HG03039 (cell line): ENCODE measurements around the gene PRKN.

ENCODE experiments used
- ATAC-seq: cut with Tn5 transposase; IDR thresholded peaks from one replicate; pipeline ENCODE4 v1.9.1; 2021; ENCODE audit warnings: mild to moderate bottlenecking, moderate library complexity; ENCODE audit not compliant: unreplicated experiment

The PRKN gene

GRCh38 chr6:161489626-161490306 is 1237.8 kb downstream of the PRKN start:
- no peak for ATAC-seq

DNA sequence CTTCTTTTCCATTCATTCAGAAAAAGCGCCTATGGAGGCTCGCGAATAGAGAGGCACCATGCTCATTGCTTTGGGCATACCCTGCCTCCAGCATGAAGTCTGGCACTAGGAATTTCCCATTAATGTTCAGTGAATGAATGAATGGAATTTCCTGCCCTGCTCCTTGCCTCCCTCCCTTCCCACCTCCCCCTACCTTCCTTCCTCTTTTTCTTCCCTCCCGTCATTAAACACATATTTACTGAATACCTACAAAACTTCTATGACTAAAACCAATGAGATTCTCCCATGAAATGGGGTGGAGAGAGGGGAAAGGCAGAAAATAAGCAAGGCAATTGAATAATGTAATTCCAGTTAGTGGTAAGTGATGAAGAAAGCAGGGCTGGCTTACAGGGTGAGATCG is 1239.9 kb downstream of the PRKN start:
- no peak for ATAC-seq

GRCh38 chr6:161487217-161487531 is 1240.4 kb downstream of the PRKN start:
- no peak for ATAC-seq

DNA sequence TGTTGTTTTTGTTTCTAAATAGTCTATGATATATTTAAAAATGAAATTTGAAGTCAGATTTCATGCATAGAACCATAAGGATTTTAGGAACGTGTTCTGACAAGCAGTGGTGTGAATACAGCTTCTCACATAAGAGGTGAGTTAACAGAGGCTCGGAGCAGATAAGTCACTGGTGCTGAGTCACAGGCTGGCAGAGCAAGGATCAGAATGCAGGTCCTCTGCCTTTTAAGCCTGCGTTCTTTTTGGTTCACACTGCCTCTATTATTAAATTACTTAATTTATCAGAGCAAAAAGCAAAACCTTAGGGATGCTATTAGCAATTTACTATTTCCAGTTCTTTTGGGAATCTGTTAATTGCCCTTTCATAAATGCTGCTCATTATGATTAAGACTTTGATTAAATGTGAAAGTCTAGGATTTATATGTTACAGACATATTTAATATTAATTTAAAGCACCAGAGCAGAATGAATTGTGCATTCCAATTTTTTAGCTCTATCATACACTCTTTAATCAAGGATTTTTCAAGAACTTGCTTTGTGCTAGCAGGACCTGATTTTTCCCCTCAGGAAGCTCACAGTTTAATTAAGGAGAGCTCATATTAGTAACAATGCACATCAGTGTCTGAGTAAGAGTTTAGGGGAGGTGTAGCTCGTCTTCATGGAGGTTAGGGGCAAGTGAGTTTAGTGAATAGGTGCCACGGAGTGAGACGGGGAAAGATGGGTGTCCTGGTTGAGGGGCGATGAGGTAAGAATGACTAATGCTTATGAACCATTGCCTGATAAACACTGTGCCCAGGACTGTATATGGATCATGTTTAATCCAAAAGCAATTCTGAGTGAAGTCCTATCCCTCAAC is 1241.0 kb downstream of the PRKN start:
- no peak for ATAC-seq

GRCh38 chr6:161482517-161482858 is 1245.1 kb downstream of the PRKN start:
- no peak for ATAC-seq

- no peak for ATAC-seq
Measured at GRCh38 chr6:161481786-161482516, 1245.6 kb downstream of the PRKN start.

GRCh38 chr6:161480421-161481155 is 1247.0 kb downstream of the PRKN start:
- ATAC-seq: no peak

DNA sequence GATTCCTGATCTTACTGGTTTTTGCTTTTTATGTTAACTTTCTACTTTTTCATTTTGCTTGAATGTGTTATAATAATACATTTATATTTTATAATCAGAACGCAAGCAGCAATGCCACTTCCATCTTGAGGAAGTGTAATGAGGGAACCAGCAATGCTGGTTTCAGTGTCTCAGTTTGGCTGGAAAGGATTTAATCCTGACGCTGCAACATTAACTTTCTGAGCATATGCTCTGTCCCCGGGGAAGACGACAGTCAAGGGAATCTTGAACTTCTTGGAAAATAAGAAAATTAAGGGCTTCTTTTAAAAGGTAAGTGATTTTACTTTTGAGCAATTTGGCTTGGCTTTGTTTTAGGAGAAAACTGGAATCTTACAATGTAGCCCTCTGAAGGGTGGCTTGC is 1248.2 kb downstream of the PRKN start:
- no peak for ATAC-seq

DNA sequence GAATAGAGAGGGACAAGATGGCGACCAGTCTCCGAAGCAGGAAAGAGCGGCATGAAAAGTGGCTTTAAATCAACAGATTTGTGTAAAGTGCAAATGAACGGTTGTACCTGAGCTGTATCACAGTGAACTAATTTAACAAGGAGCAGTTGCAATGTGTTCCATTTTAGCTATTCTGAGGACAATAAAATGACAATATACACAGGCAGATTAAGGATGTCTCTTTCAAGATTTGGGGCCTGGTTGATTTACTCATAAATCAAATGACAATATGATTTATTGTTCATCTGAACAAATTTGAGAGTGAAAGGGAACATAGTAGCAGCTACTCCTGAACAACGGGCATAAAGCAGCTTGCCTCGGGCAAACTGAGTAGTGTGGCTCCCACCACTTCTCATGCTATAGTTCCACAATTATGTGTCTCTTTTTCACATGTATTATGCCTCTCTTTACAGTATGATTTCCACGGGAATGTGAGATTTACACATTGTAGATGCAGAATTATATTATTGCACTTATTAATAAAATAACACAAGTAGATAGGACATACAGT is 1249.6 kb downstream of the PRKN start:
- no peak for ATAC-seq

DNA sequence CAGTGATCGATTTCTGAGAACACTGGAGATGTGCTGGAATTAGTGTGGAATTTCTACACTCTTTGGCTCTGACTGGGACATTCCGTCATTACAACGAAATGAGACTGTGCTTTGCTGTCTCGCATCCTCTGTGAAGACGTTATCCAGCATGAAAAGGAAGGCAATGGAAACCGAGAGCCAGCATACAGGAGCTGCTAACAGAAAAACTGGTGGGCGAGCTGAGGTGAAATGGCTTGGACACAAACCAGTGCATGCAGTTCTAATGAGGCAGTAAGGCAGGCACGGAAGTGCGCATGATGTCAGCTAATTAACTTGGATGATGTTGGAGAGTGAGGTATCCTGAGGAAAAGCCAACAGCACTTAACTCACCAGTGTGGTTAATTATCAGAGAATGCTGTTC is 1250.9 kb downstream of the PRKN start:
- ATAC-seq: no peak

GRCh38 chr6:161465403-161465802 is 1262.2 kb downstream of the PRKN start:
- ATAC-seq: no peak

DNA sequence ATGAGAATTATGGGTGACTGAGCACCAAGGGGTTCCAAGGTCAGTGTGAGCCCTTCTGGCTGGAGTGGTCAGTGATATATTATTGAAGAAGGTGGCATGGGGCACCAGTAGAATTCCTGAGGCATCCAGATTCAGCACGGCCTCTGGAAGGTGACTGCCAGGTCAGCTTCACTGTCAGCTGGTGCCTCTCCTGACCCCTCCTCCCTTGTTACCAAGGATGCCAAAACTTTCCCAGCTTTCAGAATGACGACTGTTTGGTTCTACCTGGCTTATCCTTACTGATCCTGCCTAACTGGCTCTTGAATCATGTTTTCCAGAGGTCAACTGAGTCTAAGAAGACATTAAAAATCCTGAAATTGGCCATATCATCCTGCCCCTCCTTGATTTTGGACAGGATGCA is 1264.5 kb downstream of the PRKN start:
- ATAC-seq: no peak

- ATAC-seq: no peak
Measured at GRCh38 chr6:161462148-161462547, 1265.4 kb downstream of the PRKN start.

- no peak for ATAC-seq
Measured at GRCh38 chr6:161459008-161459615, 1268.5 kb downstream of the PRKN start.

- no peak for ATAC-seq
Measured at GRCh38 chr6:161458201-161458951, 1269.2 kb downstream of the PRKN start.

- no peak for ATAC-seq
Measured at GRCh38 chr6:161455848-161456247, 1271.7 kb downstream of the PRKN start.

DNA sequence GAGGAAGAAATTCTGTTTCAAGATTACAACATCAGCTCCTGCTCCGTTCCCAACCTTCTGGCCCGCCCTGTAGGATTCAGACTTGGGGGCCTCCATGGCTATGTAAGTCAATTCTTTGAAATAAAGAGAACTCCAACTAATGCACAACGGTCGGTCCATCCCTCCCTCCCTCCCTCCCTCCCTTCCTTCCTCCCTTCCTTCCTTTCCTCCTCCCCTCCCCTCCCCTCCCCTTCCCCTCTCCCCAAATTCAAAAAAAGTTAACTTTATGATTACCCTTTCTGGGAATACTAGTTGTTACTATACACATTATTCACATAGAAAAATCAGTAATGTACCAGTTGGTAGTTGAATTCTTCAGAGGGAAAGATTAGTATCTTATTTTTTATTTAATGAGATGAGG is 1274.0 kb downstream of the PRKN start:
- no peak for ATAC-seq

- no peak for ATAC-seq
Measured at GRCh38 chr6:161452241-161452640, 1275.3 kb downstream of the PRKN start.

GRCh38 chr6:161449521-161449920 is 1278.0 kb downstream of the PRKN start:
- ATAC-seq: no peak

- ATAC-seq: no peak
Measured at GRCh38 chr6:161446949-161447348, 1280.6 kb downstream of the PRKN start.
